Measurements from ENCODE around the gene DNAJB2. TPM values are rescaled to one million over a fixed set of nuclear protein-coding genes. Genes with fewer than 3 reads are reported as not detected.

DNAJB2 gene
- total and polyA plus RNA-seq, 2 donors (not counting 3 experiments of a cell fraction or from before 2014, with no cell fraction given) = 30.4 to 35.0 TPM

GRCh38 chr2:219261024-219261855, 17.9 kb upstream of the DNAJB2 start:
- POLR2A ChIA-PET = no interaction called here
- FAIRE-seq (no peak), DNase-seq (ENCODE audit: low read depth, low spot score) (no peak)
- Histone ChIP-seq H3K9ac (replicated peaks; ENCODE audit: extremely low read depth, insufficient read depth, low read length) (no peak overlapping the region), H3K4me2 (ENCODE audit: insufficient read depth, low read length) (no peak overlapping the region), H3K9me1 (replicated peaks; ENCODE audit: control insufficient read depth, extremely low read depth, insufficient read depth, low read length) (no peaks in the 10 kb centered on the region), H4K20me1 (replicated peaks; ENCODE audit: control insufficient read depth, extremely low read depth, insufficient read depth, low read length) (no peaks in the 10 kb centered on the region), H3K36me3 (ENCODE audit: control insufficient read depth in 2 of 2, extremely low read depth in 1 of 2, insufficient read depth in 2 of 2, low read length in 2 of 2) (no peaks in the 10 kb centered on the region), H3K27me3 (ENCODE audit: control insufficient read depth in 2 of 2, insufficient read depth in 2 of 2, low read length in 2 of 2) (peaks cover 18 to 19% of the 10 kb centered on the region in 2 experiments), H3K79me2 (ENCODE audit: control insufficient read depth, insufficient read depth, low read length) (no peaks in the 10 kb centered on the region), H3K4me1 (ENCODE audit: control insufficient read depth, extremely low read depth, insufficient read depth, low read length) (no peaks in the 10 kb centered on the region), H3K9me3 (replicated peaks; ENCODE audit: control insufficient read depth, insufficient read depth, low read length) (no peaks in the 10 kb centered on the region), H3K4me3 (replicated peaks in 1 of 3; ENCODE audit: insufficient read depth in 1 of 3, low read depth in 1 of 3, low read length in 3 of 3) (no peak overlapping the region), H3K27ac (ENCODE audit: insufficient read depth, low read depth, low read length) (no peak overlapping the region), H2AFZ (ENCODE audit: low read depth, low read length) (no peak overlapping the region)
- no TSS peak for BruUV-seq (replicated peaks)
- dilution Hi-C loops (cut with MboI; ENCODE audit: extremely low pct_ligation_motif_present, low sequenced_read_pairs) (no loop called here), intact Hi-C loops (cut with micrococcal nuclease) (no loop called here)
- TF ChIP-seq EZH2 (IDR thresholded peaks at IDR 0.05; ENCODE audit: borderline replicate concordance, low read depth, low read length, severe bottlenecking) = no peak
- TF ChIP-seq, protein P1, sequence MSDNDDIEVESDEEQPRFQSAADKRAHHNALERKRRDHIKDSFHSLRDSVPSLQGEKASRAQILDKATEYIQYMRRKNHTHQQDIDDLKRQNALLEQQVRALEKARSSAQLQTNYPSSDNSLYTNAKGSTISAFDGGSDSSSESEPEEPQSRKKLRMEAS (IDR thresholded peaks at IDR 0.05; ENCODE audit: insufficient read depth, insufficient read length) = no peak
- TF ChIP-seq, protein P2, sequence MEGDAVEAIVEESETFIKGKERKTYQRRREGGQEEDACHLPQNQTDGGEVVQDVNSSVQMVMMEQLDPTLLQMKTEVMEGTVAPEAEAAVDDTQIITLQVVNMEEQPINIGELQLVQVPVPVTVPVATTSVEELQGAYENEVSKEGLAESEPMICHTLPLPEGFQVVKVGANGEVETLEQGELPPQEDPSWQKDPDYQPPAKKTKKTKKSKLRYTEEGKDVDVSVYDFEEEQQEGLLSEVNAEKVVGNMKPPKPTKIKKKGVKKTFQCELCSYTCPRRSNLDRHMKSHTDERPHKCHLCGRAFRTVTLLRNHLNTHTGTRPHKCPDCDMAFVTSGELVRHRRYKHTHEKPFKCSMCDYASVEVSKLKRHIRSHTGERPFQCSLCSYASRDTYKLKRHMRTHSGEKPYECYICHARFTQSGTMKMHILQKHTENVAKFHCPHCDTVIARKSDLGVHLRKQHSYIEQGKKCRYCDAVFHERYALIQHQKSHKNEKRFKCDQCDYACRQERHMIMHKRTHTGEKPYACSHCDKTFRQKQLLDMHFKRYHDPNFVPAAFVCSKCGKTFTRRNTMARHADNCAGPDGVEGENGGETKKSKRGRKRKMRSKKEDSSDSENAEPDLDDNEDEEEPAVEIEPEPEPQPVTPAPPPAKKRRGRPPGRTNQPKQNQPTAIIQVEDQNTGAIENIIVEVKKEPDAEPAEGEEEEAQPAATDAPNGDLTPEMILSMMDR (IDR thresholded peaks at IDR 0.05; ENCODE audit: extremely low read depth in 1 of 2, insufficient read depth in 1 of 2, low read depth in 1 of 2, low read length in 2 of 2) = no peak
- no peak for TF ChIP-seq FOS (IDR thresholded peaks at IDR 0.05; ENCODE audit: borderline replicate concordance, insufficient read depth, low read length)
- no peak for TF ChIP-seq POLR2AphosphoS5 (IDR thresholded peaks at IDR 0.05; ENCODE audit: insufficient read depth, low read depth, low read length)
- no peak for TF ChIP-seq GATA2 (IDR thresholded peaks at IDR 0.05; ENCODE audit: insufficient read depth, insufficient read length, low read depth, low read length)
- no peak for TF ChIP-seq JUN (IDR thresholded peaks at IDR 0.05; ENCODE audit: borderline replicate concordance, insufficient read depth, insufficient read length, low read depth)
- no peak for TF ChIP-seq MYC (IDR thresholded peaks at IDR 0.05; ENCODE audit: low read depth, low read length)
- no peak for TF ChIP-seq POLR2A (IDR thresholded peaks at IDR 0.05; ENCODE audit: low read depth, low read length)
- CTCF ChIA-PET = interaction anchor here (0.5 to 2.3 kb wide), 5 partner anchors 12 to 157 kb away, joined by 3 to 12 read pairs (median 4); no protein-coding TSS in a partner anchor

Measured in endothelial cell of umbilical vein (primary cell).